Measurements from ENCODE around the gene RNF227.

- no peak for TF ChIP-seq CTCF (IDR thresholded peaks at IDR 0.05)
- TF ChIP-seq POLR2AphosphoS5 (IDR thresholded peaks at IDR 0.05), result peak in 1 of 3 donors; percentile 15
- no peak for TF ChIP-seq POLR2A (IDR thresholded peaks at IDR 0.05)
- no peak for TF ChIP-seq EP300 (IDR thresholded peaks at IDR 0.05)
Measured at GRCh38 chr17:7955414-7956227, 39.5 kb upstream of the RNF227 start.

Measured in stomach (tissue), 4 donors.